HG03432 (cell line): Measurements from ENCODE around the gene CACNA1G.

Source experiments
- ATAC-seq: cut with Tn5 transposase; IDR thresholded peaks from one replicate; pipeline ENCODE4 v1.9.1; 2021; ENCODE audit warnings: mild to moderate bottlenecking, moderate library complexity; ENCODE audit not compliant: unreplicated experiment

Gene CACNA1G

DNA sequence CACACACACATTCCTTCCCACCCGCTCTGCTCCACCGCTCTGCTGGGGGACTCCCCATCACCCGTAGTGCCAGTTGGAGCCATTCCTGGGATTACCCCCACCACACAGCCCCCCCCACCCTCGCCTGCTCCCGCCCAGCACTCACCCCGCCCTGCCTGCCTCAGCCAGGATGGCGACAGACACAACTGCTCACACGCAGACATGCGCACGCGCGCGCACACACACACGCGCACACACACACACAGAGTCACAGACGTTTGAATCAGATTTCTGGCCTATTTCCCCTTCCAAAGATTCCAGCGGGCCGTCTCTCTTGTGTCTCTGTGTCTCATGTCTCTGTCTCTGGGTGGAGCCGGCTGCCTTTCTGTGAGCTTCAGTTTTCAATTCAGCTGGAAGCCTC lies 4.4 kb downstream of the CACNA1G start:
- ATAC-seq = no peak

DNA sequence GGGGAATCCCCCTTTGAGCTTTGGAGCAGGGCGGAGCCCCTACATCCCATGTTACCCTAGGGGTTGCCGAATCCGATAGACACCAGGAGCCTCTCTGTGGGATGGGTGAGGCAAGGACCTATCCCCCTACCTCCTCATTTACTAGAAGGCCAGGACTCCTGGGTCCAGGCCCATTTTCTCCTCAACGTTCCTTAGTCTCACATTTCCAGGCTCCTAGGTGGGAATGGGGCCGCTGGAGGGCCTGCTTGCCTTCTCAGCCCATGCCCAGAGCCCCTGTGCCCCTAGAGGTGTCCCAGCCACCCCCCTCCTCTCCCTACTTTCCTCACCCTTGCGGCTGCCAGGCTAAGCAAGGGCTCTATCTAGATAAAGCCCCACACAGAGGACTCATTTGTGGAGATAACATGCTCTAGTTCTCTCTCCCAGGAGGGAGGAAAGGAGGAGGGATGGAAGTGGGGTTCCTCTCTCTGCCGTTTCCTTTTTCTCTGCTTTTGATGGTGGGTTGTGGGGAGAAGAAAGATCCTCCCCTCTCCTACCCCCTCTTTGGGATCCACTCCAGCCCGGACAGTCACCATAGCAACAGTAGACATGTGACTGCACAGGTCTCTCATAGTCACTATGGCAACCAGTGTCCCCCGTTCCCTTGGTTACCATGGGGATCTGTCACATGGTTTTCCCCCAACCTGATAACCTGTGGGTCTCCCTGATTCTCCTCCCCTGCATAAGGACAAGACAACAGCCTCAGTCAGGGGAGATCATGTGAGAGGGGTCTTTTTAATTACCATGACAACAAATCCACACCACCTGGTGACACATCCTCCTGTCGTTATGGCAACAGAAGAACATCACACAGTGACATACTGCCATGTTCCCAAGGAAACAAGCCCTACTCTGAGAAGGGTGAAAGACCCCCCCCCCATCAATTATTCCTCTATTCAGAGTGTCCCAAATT lies 5.2 kb downstream of the CACNA1G start:
- no peak for ATAC-seq

DNA sequence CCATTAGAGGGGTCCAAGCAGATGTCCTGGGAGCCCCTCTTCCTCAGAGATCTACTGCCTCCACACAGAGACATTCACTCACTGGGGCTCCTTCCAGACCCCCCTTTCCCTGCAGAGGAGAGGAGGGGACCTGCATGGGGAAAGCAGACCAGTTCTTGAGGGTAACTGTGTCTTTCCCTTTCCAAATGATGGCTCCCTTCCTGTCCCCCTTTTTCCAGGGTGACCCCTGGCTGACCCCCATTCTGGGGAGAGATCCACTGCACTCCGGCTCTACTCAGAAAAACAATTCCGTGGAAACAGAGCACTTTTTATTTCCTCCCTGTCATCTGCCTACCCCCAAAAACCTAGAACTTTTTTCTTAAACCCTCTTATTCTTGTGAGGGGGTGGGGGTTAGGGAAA lies 6.4 kb downstream of the CACNA1G start:
- no peak for ATAC-seq

DNA sequence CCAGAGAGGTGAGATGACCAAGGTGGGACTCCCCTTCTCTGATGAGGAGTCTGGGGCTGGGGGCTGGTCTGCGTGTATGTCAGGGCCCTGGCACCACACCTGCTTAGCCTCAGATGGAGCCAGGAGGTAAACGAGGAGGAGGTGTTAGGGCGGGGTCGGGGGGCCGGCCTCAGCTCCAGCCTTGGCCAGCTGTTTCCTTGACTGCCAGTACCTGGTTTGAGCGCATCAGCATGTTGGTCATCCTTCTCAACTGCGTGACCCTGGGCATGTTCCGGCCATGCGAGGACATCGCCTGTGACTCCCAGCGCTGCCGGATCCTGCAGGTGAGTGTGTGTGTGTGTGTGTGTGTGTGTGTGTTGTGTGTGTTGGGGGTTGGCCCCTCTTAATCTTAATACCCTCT lies 8.1 kb downstream of the CACNA1G start:
- no peak for ATAC-seq

DNA sequence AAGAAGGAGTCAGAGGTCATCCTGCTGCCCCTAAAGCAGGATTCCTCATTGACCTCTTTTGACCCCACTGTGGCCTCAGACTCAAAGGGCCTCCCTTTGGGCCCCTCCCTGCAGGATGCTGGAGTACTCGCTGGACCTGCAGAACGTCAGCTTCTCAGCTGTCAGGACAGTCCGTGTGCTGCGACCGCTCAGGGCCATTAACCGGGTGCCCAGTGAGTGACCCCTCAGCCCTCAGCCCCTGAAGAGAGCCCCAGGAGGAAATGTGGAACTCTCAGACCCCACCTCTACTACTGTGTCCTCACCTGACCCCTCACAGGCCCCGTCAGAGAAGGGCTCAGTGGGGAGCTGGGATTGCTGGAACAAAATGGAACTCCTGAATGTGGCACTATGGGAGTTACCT lies 9.1 kb downstream of the CACNA1G start:
- ATAC-seq = no peak

DNA sequence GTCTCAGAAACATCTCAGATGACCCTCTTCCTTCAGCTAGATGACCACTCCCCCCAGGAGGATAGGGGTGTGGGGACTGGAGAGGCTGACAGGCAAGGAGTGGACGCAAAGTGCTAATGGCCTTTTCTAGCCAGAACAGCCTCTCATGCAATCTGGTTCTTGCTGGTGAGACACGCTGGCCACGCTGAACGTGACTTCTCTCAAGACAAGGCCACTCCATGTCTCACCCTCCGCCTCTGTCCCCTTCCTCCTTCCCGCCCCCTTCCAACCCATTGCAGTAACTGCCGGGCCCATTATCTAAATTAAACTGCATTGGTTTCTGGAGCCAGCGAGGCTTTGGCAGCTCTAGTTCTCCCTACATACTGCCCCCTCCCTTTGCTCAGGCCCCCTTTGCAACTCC lies 9.5 kb downstream of the CACNA1G start:
- no peak for ATAC-seq

DNA sequence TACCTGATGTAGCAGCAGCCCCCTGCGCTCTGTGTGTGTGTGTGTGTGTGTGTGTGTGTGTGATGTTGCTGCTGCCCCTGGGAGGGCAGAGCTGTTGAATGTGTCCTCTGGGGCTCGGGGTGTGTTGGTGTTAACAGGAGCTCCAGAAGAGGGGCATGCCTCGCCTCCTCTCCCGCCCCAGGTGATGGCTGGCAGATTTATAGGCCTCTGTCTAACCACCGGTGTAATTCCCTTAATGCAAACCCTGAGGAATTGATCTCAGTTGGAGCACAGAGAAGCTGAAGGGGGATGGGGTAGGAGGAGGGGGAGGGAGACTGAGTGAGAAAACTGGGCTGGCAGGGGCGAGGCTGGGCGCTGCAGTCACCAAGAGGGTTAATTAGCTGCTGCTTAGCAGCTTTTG lies 10.0 kb downstream of the CACNA1G start:
- no peak for ATAC-seq

DNA sequence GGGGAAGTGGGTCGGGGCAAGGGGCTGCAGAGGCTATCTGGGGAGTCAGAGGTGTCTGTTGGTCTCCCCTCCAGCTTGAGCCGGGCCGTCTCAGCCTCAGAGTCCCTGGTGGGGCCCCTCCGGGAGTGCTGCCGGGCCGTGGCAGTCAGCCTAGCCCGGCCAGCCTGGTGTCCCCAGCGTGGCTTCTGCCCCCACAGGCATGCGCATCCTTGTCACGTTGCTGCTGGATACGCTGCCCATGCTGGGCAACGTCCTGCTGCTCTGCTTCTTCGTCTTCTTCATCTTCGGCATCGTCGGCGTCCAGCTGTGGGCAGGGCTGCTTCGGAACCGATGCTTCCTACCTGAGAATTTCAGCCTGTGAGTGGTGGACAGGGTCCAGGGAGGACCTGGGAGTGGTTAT lies 11.2 kb downstream of the CACNA1G start:
- no peak for ATAC-seq

DNA sequence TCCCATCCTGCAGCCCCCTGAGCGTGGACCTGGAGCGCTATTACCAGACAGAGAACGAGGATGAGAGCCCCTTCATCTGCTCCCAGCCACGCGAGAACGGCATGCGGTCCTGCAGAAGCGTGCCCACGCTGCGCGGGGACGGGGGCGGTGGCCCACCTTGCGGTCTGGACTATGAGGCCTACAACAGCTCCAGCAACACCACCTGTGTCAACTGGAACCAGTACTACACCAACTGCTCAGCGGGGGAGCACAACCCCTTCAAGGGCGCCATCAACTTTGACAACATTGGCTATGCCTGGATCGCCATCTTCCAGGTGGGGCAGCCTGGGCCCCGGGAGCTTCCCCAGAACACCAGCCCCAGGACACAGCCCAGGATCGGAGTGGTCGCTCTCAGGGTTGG lies 12.0 kb downstream of the CACNA1G start:
- no peak for ATAC-seq

DNA sequence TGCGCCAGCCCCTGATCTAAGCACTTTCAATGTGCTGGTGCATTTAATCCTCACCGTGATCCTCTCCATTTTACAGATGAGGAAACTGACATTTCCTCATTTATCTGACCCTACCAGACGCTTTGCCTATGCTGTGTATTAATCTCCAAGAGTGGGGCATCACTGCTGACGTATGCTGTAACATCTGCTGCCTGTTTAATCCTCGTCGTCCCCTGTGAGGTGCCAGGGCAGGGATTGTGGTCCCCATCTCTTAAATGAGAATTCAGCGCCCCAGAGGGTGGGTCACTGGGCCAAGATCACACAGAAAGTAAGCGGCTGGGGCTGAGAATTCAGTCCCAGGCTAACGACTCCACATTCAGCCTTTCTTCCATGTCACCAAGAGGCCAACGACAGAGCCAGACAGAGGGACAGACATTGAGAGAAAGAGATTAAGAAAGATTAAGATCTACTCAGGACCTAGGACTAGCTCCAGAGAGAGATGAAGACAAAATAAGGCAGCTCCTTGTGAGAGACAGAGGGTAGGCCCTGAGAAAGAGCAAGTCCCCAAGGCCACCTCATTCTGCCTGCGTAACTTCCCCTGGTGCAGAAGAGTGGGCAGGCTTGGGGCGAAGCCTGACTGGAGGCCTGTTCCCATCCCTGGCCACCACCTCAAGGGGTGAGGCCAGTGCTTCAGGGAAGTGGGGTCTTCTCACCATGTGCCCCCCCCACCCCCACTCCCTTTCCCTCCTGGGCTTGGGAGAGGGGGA lies 13.5 kb downstream of the CACNA1G start:
- no peak for ATAC-seq

DNA sequence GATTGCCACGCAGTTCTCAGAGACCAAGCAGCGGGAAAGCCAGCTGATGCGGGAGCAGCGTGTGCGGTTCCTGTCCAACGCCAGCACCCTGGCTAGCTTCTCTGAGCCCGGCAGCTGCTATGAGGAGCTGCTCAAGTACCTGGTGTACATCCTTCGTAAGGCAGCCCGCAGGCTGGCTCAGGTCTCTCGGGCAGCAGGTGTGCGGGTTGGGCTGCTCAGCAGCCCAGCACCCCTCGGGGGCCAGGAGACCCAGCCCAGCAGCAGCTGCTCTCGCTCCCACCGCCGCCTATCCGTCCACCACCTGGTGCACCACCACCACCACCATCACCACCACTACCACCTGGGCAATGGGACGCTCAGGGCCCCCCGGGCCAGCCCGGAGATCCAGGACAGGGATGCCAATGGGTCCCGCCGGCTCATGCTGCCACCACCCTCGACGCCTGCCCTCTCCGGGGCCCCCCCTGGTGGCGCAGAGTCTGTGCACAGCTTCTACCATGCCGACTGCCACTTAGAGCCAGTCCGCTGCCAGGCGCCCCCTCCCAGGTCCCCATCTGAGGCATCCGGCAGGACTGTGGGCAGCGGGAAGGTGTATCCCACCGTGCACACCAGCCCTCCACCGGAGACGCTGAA lies 15.2 kb downstream of the CACNA1G start:
- ATAC-seq = no peak

DNA sequence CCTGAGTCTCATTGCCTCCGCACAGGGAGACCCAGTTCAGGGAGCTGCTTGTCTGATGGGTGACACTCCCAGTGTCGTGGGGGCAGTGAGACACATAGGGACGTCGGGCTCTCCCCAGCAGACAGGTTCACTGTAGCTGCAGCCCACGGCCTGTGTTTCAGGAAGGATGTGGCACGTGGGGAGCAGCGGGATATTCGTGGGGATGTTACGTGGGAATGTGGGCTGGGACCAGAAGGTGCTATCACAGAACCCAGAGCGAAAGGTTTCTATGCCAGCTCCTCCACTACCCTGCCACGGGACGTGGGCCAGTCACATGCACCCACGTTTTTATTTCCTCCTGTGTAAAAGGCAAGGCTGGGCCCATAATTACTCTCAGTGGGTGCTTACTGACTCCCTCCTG lies 16.3 kb downstream of the CACNA1G start:
- no peak for ATAC-seq

DNA sequence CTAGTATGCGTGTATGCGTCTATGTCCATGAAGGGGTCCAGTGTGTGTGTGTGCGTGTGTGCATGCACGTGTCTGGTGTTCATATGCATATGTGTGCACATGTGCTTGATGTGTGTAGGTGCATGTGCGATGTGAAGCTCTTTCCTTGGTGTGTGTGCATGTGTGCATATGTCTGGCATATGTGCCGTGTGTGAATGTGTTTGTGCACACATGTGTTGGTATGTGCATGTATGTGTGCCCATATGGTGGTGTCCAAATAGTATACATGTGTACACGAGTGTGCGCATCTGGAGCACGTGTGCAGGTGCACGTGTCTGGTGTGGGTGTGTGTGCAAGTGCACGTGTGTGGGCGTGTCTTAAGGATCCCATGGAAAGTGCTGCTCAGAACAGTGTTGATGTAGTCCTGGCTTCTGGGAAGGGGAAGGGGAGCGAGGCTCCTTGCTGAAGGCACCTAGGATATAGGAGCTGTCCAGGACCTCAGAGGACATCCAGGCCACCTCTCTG lies 17.0 kb downstream of the CACNA1G start:
- no peak for ATAC-seq

DNA sequence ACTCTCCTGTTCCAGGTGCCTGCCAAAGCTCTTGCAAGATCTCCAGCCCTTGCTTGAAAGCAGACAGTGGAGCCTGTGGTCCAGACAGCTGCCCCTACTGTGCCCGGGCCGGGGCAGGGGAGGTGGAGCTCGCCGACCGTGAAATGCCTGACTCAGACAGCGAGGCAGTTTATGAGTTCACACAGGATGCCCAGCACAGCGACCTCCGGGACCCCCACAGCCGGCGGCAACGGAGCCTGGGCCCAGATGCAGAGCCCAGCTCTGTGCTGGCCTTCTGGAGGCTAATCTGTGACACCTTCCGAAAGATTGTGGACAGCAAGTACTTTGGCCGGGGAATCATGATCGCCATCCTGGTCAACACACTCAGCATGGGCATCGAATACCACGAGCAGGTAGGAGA lies 17.7 kb downstream of the CACNA1G start:
- ATAC-seq = no peak

DNA sequence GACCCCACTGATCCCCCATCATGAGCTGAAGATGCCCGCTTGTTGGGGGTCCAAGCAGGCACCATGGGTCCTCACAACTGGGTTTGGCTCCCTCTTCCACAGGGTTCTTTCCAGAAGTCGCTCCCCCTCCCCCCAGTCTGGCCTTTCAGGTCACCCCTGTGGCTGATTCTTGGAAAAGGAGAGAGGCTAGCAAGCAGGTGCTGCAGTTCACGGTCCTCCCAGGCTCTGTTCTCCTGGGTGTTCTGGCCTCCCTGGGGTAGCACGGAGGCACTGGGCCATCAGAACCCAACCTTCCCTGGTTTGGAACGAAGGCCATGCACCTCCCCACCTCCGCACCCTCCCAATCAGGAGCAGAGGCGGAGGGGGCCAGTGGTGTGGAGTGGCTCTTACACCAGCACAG lies 18.9 kb downstream of the CACNA1G start:
- no peak for ATAC-seq

DNA sequence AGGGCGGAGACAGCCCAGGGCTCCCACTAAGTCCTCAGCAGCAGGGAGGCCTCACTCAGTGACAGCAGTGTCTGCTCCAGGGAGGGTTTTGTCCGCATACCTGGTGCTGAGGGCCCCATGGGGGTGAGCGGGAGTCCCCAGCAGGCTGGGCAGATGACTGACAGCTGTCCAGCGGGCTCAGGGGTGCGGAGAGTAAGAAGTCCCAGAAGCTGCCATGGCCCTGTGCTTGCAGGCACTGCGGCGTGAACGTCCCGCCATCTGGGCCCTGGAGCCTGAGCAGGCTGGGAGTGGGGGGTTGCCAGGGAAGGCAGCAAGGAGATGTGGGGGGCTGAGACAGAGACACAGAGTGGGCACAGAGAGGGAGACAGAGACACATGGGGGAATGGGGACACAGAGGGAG lies 20.1 kb downstream of the CACNA1G start:
- ATAC-seq = no peak

DNA sequence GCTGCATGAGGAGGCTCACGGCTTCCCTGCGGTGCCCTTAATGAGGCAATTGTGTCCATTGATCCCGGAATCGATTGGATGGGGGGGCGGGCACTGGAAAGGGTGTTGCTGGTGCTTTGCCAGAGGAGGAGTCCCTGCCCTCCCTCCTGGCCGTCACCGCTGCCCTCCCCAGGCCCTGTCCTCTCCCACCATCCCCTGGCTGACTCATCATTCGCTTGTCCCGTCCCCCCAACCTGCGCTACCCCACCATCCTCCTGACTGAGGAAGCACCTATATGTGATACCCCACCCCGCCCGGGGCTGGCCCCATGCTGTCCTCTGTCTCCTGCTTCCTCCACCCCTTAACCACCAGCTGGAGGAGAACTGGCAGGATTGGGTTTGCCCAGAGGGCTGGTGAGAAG lies 20.8 kb downstream of the CACNA1G start:
- ATAC-seq = no peak

DNA sequence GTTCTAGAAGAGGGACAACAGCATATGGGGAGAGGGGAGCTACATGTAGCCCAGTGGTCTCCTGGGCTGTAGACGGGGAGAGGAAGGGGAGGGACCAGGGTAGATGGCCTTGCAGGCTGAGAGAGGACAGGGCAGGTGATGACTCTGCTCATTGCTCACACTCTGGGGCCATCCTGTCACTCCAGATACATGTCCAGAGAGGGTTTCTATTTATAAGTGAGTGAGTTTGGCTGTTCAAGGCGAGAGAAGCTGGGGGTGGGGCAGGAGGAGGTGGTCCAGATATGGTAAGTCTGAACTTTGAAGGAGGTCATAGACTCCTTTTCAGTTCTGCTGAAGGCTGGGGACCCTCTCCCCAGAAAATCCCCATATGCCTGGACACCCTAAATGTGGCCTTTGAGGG lies 22.2 kb downstream of the CACNA1G start:
- no peak for ATAC-seq

DNA sequence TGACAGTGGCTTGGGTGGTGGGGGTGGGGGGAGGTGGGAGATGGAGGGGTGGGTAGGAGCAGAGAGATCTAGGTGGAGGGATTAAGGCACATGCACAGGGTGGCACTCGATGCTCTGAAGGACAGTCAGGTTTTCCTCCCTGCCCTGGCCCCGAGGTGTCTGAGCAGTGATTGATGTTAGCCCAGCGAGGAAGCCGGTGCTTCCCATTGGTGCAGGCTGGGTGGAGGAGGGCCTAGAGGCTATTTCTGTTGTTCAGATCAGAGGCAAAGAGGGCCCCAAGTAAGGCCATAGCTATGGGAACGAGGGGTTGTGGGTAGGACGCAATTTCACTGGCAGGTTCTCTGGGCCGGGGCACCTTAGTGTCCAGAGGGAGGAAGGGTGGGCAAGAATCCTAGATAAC lies 23.1 kb downstream of the CACNA1G start:
- ATAC-seq = no peak

DNA sequence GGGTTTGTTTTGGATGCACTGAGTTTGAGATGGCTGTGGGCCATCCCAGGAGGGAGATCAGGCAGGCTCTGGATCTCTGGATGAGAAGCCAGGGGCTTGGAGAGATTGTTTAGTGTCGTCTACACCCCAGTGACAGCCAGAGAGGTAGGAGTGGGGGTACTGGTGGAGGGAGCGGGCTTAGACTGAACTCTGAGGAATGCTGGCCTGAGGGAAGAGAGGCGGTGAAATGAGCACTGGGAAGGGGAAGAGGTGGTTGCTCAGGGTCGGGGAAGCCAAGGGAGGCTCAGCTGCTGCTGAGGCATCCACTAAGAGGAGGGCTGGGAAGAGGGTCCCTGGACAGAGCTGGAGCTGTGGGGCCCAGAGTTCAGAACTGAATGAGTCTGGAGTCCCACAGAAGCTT lies 23.6 kb downstream of the CACNA1G start:
- ATAC-seq = no peak

DNA sequence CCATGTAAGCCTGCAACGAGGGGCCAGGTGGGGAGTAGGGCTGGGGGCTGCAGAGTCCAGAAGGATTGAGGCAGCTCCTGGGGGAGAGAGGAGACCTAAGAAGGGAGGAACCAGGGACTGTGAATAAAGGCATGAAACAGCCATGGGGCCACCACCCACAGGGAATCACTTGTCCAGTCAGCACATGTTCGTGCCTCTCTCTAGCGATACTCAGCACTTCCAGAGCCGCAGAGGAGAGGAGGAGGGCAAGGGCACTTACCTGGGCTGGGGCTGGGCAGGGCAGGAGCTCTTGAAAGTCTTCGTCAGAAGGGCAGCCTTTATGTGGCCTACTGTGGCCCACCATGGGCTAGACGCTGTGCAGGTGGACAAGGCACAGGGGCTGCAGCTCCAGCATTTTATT lies 24.2 kb downstream of the CACNA1G start:
- no peak for ATAC-seq

DNA sequence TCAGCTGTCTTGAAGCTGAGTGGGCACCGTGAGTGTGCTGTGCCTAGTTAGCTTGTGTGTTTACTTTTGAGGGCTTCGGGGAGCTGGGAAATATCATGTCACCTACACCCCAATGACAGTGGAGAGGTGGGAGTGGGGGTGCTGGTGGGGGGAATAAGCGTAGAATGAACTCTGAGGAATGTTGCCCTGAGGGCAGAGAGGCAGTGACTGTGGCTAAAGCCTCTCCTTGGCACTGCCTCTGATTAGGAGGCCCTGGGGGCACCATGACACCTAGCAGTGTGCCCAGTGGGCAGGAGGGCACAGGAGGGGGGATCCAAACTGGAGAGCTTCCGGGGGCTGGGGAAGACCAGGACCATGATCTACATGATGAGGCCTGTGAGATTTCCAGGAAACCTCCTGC lies 24.8 kb downstream of the CACNA1G start:
- ATAC-seq = no peak
